ENCODE measurements around the gene CPTP. TPM values are rescaled to one million over a fixed set of nuclear protein-coding genes. Genes with fewer than 3 reads are reported as not detected.

CPTP gene
- total and polyA plus RNA-seq, 2 of the 13 experiments (the other 11 are each of a cell fraction or from before 2014, with no cell fraction given) = 5.5 to 9.3 TPM

DNA sequence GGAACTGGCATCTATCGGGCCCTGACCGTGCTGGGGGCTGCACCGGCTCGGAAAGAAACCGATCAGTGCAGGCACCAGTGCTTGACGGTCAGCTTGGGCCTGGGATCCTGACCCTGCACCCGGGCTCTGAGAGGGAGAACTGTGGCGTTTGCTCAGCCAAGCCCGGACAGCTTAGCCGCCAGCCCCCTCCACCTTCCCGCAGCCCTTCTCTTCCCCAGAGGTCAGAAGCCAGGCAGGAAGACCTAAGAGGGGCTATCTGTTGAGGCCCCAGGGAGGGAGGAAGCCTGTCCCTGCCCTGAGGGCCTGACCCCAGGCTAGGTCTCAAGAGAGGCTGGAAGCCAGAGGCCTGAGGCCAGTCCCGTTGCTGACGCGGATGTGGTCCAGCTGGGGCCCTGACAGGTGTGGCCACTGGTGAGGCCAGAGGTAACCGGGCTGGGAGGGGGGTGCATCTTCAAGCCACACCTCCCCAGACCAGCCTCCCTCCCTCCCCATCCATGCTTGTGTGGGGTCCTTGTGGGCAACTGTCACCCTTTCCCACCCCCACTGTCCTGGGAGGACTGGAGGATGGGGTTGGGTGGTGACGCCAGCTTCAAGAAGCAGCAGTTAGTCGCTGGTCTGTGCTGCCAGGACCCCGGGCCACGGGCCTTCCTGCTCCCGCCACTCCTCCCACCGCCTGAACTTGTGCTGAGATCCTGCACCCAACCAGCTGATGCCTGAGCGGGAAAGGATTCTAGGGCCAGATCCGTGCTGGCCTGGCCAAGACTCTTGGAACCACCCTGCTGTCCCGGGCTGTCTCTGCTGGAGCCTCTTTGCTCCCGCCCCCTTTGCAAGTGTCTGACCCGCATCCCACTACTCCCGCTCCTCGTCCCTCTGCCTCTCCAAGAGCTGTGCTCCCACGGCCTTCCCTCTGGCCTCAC lies 27.2 kb downstream of the CPTP start:
- BruUV-seq (replicated peaks) = no TSS peak
- TF ChIP-seq HNRNPL (IDR thresholded peaks at IDR 0.05; ENCODE audit: low read depth, low read length) = 0 out of 2 replicates have a peak, but pooled peaks have one; percentile 38
- TF ChIP-seq YEATS2 (CRISPR knock-in tag; IDR thresholded peaks at IDR 0.05; ENCODE audit: borderline replicate concordance) = no peak
- TF ChIP-seq, protein P1, sequence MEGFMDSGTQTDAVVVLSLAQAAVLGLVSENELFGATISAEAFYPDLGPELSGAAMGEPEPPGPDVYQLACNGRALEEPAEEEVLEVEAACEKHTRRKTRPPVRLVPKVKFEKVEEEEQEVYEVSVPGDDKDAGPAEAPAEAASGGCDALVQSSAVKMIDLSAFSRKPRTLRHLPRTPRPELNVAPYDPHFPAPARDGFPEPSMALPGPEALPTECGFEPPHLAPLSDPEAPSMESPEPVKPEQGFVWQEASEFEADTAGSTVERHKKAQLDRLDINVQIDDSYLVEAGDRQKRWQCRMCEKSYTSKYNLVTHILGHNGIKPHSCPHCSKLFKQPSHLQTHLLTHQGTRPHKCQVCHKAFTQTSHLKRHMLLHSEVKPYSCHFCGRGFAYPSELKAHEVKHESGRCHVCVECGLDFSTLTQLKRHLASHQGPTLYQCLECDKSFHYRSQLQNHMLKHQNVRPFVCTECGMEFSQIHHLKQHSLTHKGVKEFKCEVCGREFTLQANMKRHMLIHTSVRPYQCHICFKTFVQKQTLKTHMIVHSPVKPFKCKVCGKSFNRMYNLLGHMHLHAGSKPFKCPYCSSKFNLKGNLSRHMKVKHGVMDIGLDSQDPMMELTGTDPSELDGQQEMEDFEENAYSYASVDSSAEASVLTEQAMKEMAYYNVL (CRISPR knock-in tag; IDR thresholded peaks at IDR 0.05; ENCODE audit: borderline replicate concordance) = no peak
- TF ChIP-seq ZFY (CRISPR knock-in tag; IDR thresholded peaks at IDR 0.05) = peak; percentile 29; the same call in 1 of the 2 replicates
- TF ChIP-seq KMT2B (CRISPR knock-in tag; IDR thresholded peaks at IDR 0.05) = no peak
- no peak for TF ChIP-seq SRSF9 (IDR thresholded peaks at IDR 0.05; ENCODE audit: borderline replicate concordance, insufficient read depth, low read depth, low read length, poor library complexity, severe bottlenecking)
- TF ChIP-seq, protein P2, sequence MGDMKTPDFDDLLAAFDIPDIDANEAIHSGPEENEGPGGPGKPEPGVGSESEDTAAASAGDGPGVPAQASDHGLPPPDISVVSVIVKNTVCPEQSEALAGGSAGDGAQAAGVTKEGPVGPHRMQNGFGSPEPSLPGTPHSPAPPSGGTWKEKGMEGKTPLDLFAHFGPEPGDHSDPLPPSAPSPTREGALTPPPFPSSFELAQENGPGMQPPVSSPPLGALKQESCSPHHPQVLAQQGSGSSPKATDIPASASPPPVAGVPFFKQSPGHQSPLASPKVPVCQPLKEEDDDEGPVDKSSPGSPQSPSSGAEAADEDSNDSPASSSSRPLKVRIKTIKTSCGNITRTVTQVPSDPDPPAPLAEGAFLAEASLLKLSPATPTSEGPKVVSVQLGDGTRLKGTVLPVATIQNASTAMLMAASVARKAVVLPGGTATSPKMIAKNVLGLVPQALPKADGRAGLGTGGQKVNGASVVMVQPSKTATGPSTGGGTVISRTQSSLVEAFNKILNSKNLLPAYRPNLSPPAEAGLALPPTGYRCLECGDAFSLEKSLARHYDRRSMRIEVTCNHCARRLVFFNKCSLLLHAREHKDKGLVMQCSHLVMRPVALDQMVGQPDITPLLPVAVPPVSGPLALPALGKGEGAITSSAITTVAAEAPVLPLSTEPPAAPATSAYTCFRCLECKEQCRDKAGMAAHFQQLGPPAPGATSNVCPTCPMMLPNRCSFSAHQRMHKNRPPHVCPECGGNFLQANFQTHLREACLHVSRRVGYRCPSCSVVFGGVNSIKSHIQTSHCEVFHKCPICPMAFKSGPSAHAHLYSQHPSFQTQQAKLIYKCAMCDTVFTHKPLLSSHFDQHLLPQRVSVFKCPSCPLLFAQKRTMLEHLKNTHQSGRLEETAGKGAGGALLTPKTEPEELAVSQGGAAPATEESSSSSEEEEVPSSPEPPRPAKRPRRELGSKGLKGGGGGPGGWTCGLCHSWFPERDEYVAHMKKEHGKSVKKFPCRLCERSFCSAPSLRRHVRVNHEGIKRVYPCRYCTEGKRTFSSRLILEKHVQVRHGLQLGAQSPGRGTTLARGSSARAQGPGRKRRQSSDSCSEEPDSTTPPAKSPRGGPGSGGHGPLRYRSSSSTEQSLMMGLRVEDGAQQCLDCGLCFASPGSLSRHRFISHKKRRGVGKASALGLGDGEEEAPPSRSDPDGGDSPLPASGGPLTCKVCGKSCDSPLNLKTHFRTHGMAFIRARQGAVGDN (CRISPR knock-in tag; IDR thresholded peaks at IDR 0.05) = peak; percentile 36; the same call in 1 of the 2 replicates
- no peak for TF ChIP-seq ZNF724P (CRISPR knock-in tag; IDR thresholded peaks at IDR 0.05; ENCODE audit: borderline replicate concordance)
- TF ChIP-seq HNRNPH1 (optimal IDR thresholded peaks at IDR 0.05; ENCODE audit: low read depth, low read length) = peak; percentile 1
- TF ChIP-seq, protein P3, sequence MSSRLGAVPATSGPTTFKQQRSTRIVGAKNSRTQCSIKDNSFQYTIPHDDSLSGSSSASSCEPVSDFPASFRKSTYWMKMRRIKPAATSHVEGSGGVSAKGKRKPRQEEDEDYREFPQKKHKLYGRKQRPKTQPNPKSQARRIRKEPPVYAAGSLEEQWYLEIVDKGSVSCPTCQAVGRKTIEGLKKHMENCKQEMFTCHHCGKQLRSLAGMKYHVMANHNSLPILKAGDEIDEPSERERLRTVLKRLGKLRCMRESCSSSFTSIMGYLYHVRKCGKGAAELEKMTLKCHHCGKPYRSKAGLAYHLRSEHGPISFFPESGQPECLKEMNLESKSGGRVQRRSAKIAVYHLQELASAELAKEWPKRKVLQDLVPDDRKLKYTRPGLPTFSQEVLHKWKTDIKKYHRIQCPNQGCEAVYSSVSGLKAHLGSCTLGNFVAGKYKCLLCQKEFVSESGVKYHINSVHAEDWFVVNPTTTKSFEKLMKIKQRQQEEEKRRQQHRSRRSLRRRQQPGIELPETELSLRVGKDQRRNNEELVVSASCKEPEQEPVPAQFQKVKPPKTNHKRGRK (CRISPR knock-in tag; IDR thresholded peaks at IDR 0.05) = no peak
- TF ChIP-seq ZBTB38 (CRISPR knock-in tag; IDR thresholded peaks at IDR 0.05) = peak; percentile 82

More for the DNA sequence above, 27.2 kb downstream of the CPTP start:
- Histone ChIP-seq H3K9me3 (ENCODE audit: low read length) (no peaks in the 10 kb centered on the region), H3K27ac (ENCODE audit: extremely low read length, insufficient read depth, low read length) (no peak overlapping the region), H3K36me3 (replicated peaks in 1 of 2; ENCODE audit: control insufficient read depth in 1 of 2, insufficient read depth in 2 of 2, low read length in 2 of 2) (no peaks in the 10 kb centered on the region), H3K9ac (ENCODE audit: insufficient read depth, low read depth, low read length) (no peak overlapping the region), H3K4me3 (replicated peaks in 1 of 3; ENCODE audit: insufficient read depth in 1 of 3, low read depth in 2 of 3, low read length in 3 of 3) (peak overlapping the region in 1 of 3 experiments; percentile 10; a peak in 2 of 6 replicates), H3K27me3 (ENCODE audit: control insufficient read depth in 1 of 2, insufficient read depth in 2 of 2, low read length in 2 of 2) (no peaks in the 10 kb centered on the region), H3K4me2 (ENCODE audit: low read depth, low read length) (peak overlapping the region; percentile 32), H2AFZ (ENCODE audit: low read length) (no peak overlapping the region), H3K4me1 (ENCODE audit: insufficient read depth, low read length) (peaks cover 27% of the 10 kb centered on the region), H4K20me1 (ENCODE audit: insufficient read depth, low read length) (peaks cover 10% of the 10 kb centered on the region; the same call in 1 of the 2 replicates), H3K79me2 (ENCODE audit: insufficient read depth, low read length) (peaks cover 21% of the 10 kb centered on the region)
- FAIRE-seq (no peak), DNase-seq (ENCODE audit: low spot score) (no peak), ATAC-seq (peak; percentile 1; the same call in 1 of the 3 replicates)
- intact Hi-C loops (cut with micrococcal nuclease; ENCODE audit: unreplicated experiment) (no loop called here), in situ Hi-C loops (cut with HindIII; ENCODE audit: extremely low pct_ligation_motif_present, low pct_unique_long_range_greater_than_20kb) (no loop called here)
- CTCF ChIA-PET (ENCODE audit: low intra/inter-chr PET ratio, low total read pairs) = no interaction called here
- POLR2A ChIA-PET = interaction anchor here (0.8 to 1.8 kb wide), 4 partner anchors 9 to 81 kb away, joined by 3 to 7 read pairs (median 5); partner anchors contain the start of gene AURKAIP1
- WGBS (ENCODE audit: low lambda C conversion rate) = 63% methylated on average over 10 of the region's 29 CpGs
